Neural cell (in vitro differentiated cells): Measurements from ENCODE around the gene CCDC86. TPM values are rescaled to one million over a fixed set of nuclear protein-coding genes. Genes with fewer than 3 reads are reported as not detected.

Experiments
- H2AFZ ChIP-seq: fragments of 200-600, 300-800 bp; sonication (generic), shearing (Covaris generic); 2 replicates; pipeline ENCODE4 v1.6.0; 2014; ENCODE audit warnings: low read depth, mild to moderate bottlenecking, antibody characterized with exemption, low read length, moderate library complexity
- H3F3A ChIP-seq: fragments of 200-600 bp; shearing (Covaris generic); 2 replicates; pipeline ENCODE4 v1.6.1; 2016; ENCODE audit warnings: mild to moderate bottlenecking, moderate library complexity, mixed read lengths, antibody characterized with exemption, low read length; ENCODE audit not compliant: insufficient read depth, poor library complexity, severe bottlenecking
- H3K27ac ChIP-seq: fragments of 200-600, 300-800 bp; sonication (generic), shearing (Covaris generic); 2 replicates; pipeline ENCODE4 v1.5.1; 2014; ENCODE audit warnings: mild to moderate bottlenecking, low read length, moderate library complexity
- H3K27me3 ChIP-seq: fragments of 300-800, 200-600 bp; sonication (generic), shearing (Covaris generic); 2 replicates; pipeline ENCODE4 v1.6.0; 2014; ENCODE audit warnings: mild to moderate bottlenecking, low read depth, low read length, moderate library complexity; ENCODE audit not compliant: insufficient read depth
- H3K36me3 ChIP-seq: fragments of 300-800, 200-600 bp; sonication (generic), shearing (Covaris generic); 2 replicates; pipeline ENCODE4 v1.5.1; 2014; ENCODE audit warnings: mild to moderate bottlenecking, antibody characterized with exemption, low read length, moderate library complexity; ENCODE audit not compliant: insufficient read depth
- H3K4me2 ChIP-seq: fragments of 300-800, 200-600 bp; sonication (generic), shearing (Covaris generic); 2 replicates; pipeline ENCODE4 v1.6.0; 2014; ENCODE audit warnings: mild to moderate bottlenecking, low read length
- H3K4me3 ChIP-seq: fragments of 300-800, 200-600 bp; sonication (generic), shearing (Covaris generic); 2 replicates; pipeline ENCODE4 v1.5.1; 2014; ENCODE audit warnings: mild to moderate bottlenecking, low read length, moderate library complexity
- H3K79me2 ChIP-seq: fragments of 200-600 bp; shearing (Covaris generic); replicated peaks from 2 replicates; pipeline ENCODE4 v1.6.0; 2014; ENCODE audit warnings: mild to moderate bottlenecking, low read length, moderate library complexity; ENCODE audit not compliant: insufficient read depth
- H3K9ac ChIP-seq: fragments of 300-800, 200-600 bp; sonication (generic), shearing (Covaris generic); 2 replicates; pipeline ENCODE4 v1.6.1; 2016; ENCODE audit warnings: mild to moderate bottlenecking, low read length, mixed read lengths
- H3K9me2 ChIP-seq: fragments of 200-600 bp; shearing (Covaris generic); 2 replicates; pipeline ENCODE4 v1.6.1; 2016; ENCODE audit warnings: mild to moderate bottlenecking, low read length, mixed read lengths; ENCODE audit not compliant: insufficient read depth
- H3K9me3 ChIP-seq: fragments of 200-600, 300-800 bp; sonication (generic), shearing (Covaris generic); 2 replicates; pipeline ENCODE4 v1.6.1; 2016; ENCODE audit warnings: mild to moderate bottlenecking, mixed run types, low read length, moderate library complexity, mixed read lengths
- H4K20me1 ChIP-seq: fragments of 200-600 bp; shearing (Covaris generic); 2 replicates; pipeline ENCODE4 v1.6.1; 2016; ENCODE audit warnings: mild to moderate bottlenecking, mixed run types; ENCODE audit not compliant: insufficient read depth
- CTCF ChIP-seq: fragments of 450-650 bp; IDR thresholded peaks from 2 replicates; pipeline ENCODE4 v1.5.1; 2014; ENCODE audit warnings: antibody characterized with exemption, mild to moderate bottlenecking, moderate library complexity; ENCODE audit not compliant: poor library complexity, severe bottlenecking
- EP300 ChIP-seq: fragments of 450-650 bp; conservative IDR thresholded peaks from 2 replicates; pipeline ENCODE4 v1.6.1; 2014; ENCODE audit warnings: antibody characterized with exemption, mild to moderate bottlenecking, moderate library complexity; ENCODE audit not compliant: poor library complexity, severe bottlenecking
- EZH2 ChIP-seq: fragments of 200-600, 300-800 bp; shearing (Covaris generic), sonication (generic); IDR thresholded peaks from 2 replicates; pipeline ENCODE4 v1.6.1; 2014; ENCODE audit warnings: antibody characterized with exemption, low read length, borderline replicate concordance, mild to moderate bottlenecking; ENCODE audit not compliant: insufficient read depth, poor library complexity, severe bottlenecking
- MXI1 ChIP-seq: fragments of 450-650 bp; conservative IDR thresholded peaks from 2 replicates; pipeline ENCODE4 v1.6.1; 2014; ENCODE audit warnings: antibody characterized with exemption, mild to moderate bottlenecking; ENCODE audit not compliant: poor library complexity, severe bottlenecking
- POLR2AphosphoS5 ChIP-seq: IDR thresholded peaks from 2 replicates; pipeline ENCODE4 v1.6.1; 2012
- RAD21 ChIP-seq: fragments of 450-650 bp; conservative IDR thresholded peaks from 2 replicates; pipeline ENCODE4 v1.6.1; 2014; ENCODE audit warnings: antibody characterized with exemption, mild to moderate bottlenecking, moderate library complexity
- REST ChIP-seq: IDR thresholded peaks from 2 replicates; pipeline ENCODE4 v1.6.1; 2012; ENCODE audit warnings: borderline replicate concordance
- SMC3 ChIP-seq: fragments of 450-650 bp; conservative IDR thresholded peaks from 2 replicates; pipeline ENCODE4 v1.6.1; 2014; ENCODE audit warnings: antibody characterized with exemption, mild to moderate bottlenecking, moderate library complexity; ENCODE audit not compliant: poor library complexity
- TAF1 ChIP-seq: IDR thresholded peaks from 2 replicates; pipeline ENCODE4 v1.6.1; 2012; ENCODE audit warnings: low read depth
- polyA plus RNA-seq: library from polyadenylated mRNA; depleted of rRNA; stranded (reverse); fragments of >200 nt; gene quantifications from 2 replicates; pipeline ENCODE4 v1.2.3, GENCODE V29; 2014

Gene CCDC86
- polyA plus RNA-seq, 1 donor from 2014 or later = 0.16 TPM

GRCh38 chr11:60860943-60861342 is 19.0 kb downstream of the CCDC86 start:
- H3K9me2 ChIP-seq = no peaks in the 10 kb centered on the region
- H4K20me1 ChIP-seq = no peaks in the 10 kb centered on the region
- no peak overlapping the region for H3K4me3 ChIP-seq
- H3K27me3 ChIP-seq = no peaks in the 10 kb centered on the region
- no peak overlapping the region for H2AFZ ChIP-seq
- no peaks in the 10 kb centered on the region for H3K79me2 ChIP-seq
- H3K9ac ChIP-seq = no peak overlapping the region
- no peak for TF ChIP-seq MXI1
- no peak for TF ChIP-seq REST
- TF ChIP-seq CTCF = no peak
- no peak for TF ChIP-seq RAD21
- no peak for TF ChIP-seq TAF1
- no peak for TF ChIP-seq POLR2AphosphoS5
- no peak for TF ChIP-seq EZH2
- no peak for TF ChIP-seq SMC3
- no peak for TF ChIP-seq EP300
- H3K4me2 ChIP-seq = no peak overlapping the region
- H3K9me3 ChIP-seq = no peaks in the 10 kb centered on the region
- no peak overlapping the region for H3K27ac ChIP-seq
- no peaks in the 10 kb centered on the region for H3K36me3 ChIP-seq
- no peaks in the 10 kb centered on the region for H3F3A ChIP-seq

GRCh38 chr11:60862171-60862570 is 20.3 kb downstream of the CCDC86 start:
- no peak overlapping the region for H3K4me3 ChIP-seq
- TF ChIP-seq MXI1 = no peak
- TF ChIP-seq EP300 = no peak
- no peak for TF ChIP-seq REST
- TF ChIP-seq POLR2AphosphoS5 = no peak
- no peak for TF ChIP-seq EZH2
- TF ChIP-seq RAD21 = no peak
- TF ChIP-seq TAF1 = no peak
- TF ChIP-seq CTCF = no peak
- no peak for TF ChIP-seq SMC3
- no peaks in the 10 kb centered on the region for H3K36me3 ChIP-seq
- H3K9me2 ChIP-seq = no peaks in the 10 kb centered on the region
- no peak overlapping the region for H3K4me2 ChIP-seq
- no peaks in the 10 kb centered on the region for H3K27me3 ChIP-seq
- H4K20me1 ChIP-seq = no peaks in the 10 kb centered on the region
- H3K9ac ChIP-seq = no peak overlapping the region
- H3F3A ChIP-seq = no peaks in the 10 kb centered on the region
- H3K9me3 ChIP-seq = no peaks in the 10 kb centered on the region
- no peak overlapping the region for H2AFZ ChIP-seq
- no peaks in the 10 kb centered on the region for H3K79me2 ChIP-seq
- H3K27ac ChIP-seq = no peak overlapping the region
